ENCODE results near the gene DNAH6.
"Not testable (repeated sequence)": the region's sequence is repeated elsewhere in the genome, so short reads cannot be mapped to it uniquely, and the experiment has no call there.

DNAH6 gene

DNA sequence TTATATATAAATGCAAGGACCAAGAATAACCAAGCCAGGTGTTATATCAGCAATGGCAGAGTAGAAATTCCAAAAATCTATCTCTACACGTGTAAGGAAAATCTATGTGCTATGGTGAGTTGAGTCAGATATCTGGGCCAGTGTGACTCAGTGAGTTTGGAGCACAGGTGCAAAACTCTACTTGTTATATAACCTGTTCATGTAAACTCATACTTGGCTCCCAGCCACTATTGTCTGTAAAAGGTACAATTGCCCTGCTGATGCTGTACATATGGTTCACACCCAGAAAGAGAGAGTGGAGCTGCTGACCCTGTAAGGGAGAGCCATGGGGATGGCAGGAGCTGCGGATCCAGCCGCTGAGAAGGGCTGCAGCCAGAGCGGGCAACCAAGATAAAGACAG is 252.5 kb downstream of the DNAH6 start:
- DNase-seq = no peak

DNA sequence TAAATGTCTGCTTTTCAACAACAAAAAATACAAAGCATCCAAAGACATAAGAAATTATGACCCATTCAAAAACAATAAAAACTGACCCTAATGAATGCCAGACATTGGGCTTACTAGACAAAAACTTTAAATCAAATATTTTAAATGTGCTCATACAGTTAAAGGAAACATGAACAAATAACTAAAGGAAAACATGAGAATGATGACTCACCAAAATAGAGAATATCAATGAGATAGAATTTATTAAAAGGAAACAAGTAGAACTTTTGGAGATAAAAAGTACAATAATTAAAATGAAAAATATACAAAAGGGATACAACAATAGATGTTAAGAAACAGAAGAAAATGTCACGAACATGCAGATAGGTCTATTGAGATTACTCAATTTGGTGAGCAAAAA is 254.0 kb downstream of the DNAH6 start:
- no peak for DNase-seq

- DNase-seq = no peak
These were observed 255.0 kb downstream of the DNAH6 start for GRCh38 chr2:84771251-84771650.

DNA sequence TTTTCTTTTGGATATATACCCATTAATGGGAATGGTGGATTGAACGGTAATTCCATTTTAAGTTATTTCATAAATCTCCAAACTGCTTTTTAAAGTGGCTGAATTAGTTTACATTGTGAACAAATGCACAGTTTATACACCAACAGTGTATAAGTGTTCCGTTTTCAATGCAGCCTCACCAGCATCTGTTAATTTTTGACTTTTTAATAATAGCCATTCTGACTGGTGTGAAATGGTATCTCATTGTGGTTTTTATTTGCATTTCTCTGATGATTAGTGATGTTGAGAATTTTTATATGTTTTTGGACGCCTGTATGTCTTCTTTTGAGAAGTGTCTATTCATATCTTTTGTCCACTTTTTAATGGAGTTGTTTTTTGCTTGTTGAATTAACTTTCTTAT is 257.3 kb downstream of the DNAH6 start:
- DNase-seq = not testable (repeated sequence)

DNA sequence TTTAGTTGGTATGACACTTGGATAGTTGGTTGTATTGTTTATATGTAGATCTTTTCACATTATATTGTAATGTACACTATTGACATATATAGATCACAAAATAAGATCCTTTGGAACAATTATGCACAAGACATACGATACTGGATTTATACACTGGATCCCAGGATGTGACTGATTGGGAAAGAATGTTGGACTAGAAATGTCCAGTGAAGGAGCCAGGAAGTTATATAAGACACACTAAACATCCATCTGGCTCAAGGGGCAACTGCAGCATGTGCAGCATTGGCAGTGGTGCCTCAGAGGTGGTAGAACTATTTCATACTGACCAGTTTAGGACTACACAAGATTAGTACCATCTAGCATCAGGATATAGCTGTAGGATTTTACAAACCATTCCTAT is 259.7 kb downstream of the DNAH6 start:
- DNase-seq = no peak

DNA sequence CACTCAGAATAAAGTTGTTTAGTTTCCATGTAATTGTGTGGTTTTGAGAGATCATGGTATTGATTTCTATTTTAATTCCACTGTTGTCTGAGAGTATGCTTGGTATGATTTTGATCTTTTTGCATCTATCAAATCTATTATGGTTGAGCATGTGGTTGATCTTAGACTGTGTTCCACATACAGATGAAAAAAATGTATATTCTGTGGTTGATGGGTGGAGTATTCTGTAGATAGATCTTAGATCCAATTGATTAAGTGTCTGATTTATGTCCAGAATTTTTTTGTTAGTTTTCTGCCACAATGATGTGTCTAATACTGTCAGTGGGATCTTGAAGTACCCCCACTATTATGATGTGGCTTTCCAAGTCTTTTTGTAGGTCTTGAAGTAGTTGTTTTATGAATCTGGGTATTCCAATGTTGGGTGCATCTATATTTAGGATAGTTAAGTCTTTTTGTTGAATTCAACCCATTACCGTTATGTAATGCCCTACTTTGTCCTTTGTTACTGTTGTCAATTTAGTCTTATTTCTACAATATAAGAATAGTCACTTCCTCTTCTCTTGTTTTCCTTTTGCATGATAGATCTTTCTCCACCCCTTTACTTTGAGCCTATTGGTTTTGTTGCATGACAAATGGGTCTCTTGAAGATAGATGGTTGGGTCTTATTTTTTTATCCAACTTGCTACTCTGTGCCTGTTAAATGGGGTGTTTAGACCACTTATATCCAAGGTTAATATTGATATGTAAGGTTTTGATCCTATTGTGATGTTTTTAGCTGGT is 262.8 kb downstream of the DNAH6 start:
- no peak for DNase-seq

GRCh38 chr2:84779781-84780180 is 263.5 kb downstream of the DNAH6 start:
- DNase-seq = no peak

- peak; percentile 56 for DNase-seq
These were observed 265.8 kb downstream of the DNAH6 start for GRCh38 chr2:84781942-84782716.

DNA sequence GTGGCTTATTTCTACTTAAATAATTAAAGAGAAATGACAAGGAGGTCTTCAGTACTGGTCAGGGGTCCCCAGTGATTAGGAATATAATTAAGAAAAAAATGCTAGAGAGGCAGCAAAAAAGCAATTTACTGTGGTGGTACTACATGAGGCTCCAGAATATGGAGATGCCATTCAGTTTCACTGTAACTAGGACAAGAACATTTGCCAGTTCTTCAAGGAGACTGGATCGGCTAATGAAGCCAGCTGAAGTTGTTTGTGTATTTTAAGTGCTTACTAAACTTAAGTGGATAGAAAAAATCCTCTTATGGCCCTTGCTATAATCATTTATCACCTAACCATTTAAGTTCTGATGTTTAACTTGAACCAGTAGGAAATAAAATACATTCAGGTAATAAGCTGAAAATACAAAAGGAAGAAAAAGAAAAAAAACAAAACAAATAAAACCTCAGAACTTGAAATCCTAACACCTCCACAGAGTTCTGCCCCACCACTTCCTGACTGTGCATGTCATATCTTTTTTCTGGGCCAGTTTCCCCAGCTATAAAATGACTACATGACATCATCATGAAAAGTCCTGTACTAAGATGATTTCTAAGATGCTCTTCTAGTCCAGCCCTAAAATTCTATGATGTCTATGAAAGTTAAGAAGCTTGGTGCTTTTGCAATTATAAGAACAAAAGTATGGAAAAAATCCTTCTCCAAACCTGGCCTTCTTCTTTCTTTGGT is 266.6 kb downstream of the DNAH6 start:
- peak; percentile 49 for DNase-seq

DNA sequence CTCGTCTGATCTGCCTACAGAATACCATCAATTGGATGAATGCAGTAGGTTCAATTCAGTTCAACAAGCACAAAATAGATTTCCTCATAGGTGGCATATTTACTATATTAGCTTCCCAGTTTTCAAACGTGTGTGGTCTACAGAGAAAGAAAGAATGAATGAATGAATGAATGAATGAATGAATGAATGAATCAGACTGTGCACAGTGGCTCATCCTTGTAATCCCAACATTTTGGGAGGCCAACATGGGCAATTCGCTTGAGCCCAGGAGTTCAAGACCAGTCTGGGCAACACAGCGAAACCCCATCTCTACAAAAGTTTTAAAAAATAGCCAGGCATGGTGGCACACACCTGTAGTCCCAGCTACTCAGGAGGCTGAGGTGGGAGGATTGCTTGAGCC is 269.7 kb downstream of the DNAH6 start:
- DNase-seq = no peak

DNA sequence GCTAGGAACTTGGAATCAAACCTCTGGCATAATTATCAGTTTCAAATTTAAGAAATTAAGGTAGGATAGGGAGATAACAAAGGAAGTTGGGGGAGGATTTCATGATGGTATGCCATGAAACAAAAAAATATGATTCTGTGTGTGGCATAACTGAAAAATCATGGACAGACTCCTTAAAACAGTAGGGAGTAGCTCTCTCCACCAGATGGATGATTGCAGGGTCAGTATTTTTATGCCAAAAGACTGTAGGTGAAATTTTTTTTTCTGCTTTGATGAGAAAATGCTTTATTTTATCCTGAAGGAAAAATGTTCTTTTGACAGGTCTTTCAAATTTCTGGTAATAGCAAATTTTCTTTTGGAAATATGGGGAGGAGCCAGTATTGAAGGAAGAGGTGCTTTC is 270.3 kb downstream of the DNAH6 start:
- DNase-seq = no peak

DNA sequence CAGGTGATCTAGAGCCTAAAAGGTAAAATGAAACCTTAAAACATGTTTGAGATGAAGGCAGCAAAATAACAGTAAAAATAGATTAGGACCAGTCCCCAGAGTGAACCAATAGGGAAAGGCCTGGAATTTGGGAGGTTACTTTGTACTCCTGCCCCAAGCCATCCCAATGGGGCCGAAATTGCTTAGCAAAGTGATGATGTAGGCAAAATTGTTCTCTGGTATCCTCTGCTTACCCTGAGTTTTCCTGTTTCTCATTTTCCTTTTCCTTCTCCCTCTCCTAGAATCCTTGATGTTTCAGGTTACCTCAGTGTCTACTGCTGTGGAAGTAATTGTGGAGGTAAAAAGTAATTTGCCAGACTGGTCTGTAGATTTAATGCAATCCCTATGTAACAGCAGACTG is 271.7 kb downstream of the DNAH6 start:
- DNase-seq = no peak

DNA sequence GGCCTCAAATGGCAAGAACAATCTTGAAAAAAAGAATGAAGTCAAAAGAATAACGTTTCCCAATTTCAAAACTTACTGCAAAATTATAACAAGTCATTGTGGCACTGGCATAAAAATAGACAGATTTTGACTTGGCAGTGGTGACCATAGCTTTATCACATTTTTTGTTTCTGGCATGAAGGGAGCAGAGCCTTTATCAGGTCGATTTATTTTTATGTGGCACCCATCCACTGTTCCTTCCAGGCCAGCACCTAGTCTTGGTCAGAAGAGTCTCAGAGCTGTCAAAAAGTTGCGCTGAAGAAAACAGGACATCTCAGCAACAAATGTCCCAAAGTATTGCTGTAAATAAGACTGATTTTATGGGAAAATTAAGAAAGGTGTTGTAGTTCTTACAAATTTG is 272.2 kb downstream of the DNAH6 start:
- DNase-seq = no peak

GRCh38 chr2:84792856-84793522 is 276.7 kb downstream of the DNAH6 start:
- no peak for DNase-seq

- DNase-seq = no peak
These were observed 277.3 kb downstream of the DNAH6 start for GRCh38 chr2:84793641-84794040.

DNA sequence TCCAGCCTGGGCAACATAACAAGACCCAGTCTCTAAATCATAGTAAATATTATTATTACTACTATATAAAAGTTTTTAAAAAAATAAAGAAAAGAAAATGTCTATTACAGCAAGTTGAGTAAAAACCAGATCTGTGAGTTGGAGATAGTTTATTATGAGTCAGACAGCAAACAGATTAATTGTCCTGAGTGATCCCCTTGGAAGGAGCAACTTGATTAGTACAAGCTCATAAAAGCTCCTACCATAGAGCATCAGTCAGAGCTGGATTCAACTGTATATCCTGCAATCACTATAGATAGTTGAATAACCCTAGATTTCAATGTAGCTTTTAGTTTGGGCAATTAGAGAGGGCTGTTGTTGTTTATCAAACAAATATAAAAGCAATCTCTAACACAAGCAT is 280.5 kb downstream of the DNAH6 start:
- DNase-seq = no peak

DNA sequence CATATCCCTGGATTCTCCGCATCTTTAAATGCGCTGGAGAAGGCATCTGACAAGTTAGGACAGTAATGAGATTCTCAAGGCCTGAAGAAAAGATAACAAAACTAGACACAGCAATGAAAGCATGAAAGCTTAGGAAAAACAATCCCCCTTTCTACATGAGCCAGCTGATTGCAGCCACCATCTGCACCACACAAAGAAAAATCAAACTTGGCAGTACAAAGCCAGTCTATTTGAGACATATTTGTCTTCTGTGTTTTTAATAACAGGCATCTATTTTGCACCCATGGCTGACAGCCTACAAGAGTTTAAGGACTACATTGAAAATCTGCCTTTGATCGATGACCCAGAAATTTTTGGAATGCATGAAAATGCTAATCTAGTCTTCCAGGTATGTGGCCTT is 281.0 kb downstream of the DNAH6 start:
- no peak for DNase-seq

- no peak for DNase-seq
These were observed 283.5 kb downstream of the DNAH6 start for GRCh38 chr2:84799772-84800171.

DNA sequence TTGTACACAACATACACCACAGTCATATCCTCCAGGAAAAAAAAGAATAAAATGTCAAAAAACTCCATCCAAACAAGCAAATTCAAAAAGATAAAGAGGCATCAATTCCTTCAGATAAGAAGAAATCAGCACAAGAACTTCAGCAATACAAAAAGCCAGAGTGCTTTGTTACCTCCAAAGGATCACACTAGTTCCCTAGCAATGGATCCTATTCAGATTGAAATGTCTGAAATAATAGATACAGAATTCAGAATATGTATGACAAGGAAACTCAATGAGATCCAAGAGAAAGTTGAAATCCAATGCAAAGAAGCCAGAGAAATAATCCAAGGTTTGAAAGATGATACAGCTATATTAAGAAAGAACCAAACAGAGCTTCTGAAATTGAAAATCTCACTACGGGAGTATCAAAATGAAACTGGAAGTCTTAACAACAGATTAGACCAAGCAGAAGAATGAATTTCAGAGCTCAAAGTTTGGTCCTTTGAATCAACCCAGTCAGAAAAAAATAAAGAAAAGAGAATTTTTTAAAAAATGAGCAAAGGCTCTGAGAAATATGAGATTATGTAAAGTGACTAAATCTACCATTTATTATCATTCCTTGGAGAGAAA is 284.0 kb downstream of the DNAH6 start:
- no peak for DNase-seq

DNA sequence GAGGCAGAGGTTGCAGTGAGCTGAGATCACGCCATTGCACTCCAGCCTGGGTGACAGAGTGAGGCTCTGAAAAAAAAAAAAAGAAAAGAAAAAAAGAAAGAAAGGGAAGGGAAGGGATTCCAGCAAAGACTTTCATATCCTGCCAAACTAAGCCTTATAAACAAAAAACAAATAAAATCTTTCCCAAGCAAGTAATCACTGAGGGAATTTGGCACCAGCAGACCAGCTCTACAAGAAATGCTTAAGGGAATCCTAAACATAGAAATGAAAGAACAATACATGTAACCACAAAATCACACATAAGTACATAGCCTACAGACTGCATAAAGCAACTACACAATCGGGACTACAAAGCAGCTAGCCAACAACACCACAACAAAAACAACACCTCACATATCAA is 285.5 kb downstream of the DNAH6 start:
- DNase-seq = no peak

GRCh38 chr2:84805250-84805958 is 289.1 kb downstream of the DNAH6 start:
- DNase-seq = no peak

- DNase-seq = no peak
These were observed 290.8 kb downstream of the DNAH6 start for GRCh38 chr2:84807063-84807485.

Measured in CD4-positive, alpha-beta T cell treated with Interleukin-15 for 1 hour (primary cell).